B cell (primary cell): ENCODE measurements around the gene RGS6.

Source experiments
- EZH2 ChIP-seq: IDR thresholded peaks from 2 replicates; pipeline ENCODE4 v1.6.1; 2012; ENCODE audit warnings: borderline replicate concordance, low read depth, mild to moderate bottlenecking, moderate library complexity, low read length; ENCODE audit not compliant: insufficient read depth, poor library complexity, severe bottlenecking
- TF ChIP-seq, protein P1 (sequence below): fragments of 200-600 bp; IDR thresholded peaks from one replicate; pipeline ENCODE4 v1.8.0; 2022; ENCODE audit warnings: antibody characterized with exemption, mild to moderate bottlenecking

DNA sequence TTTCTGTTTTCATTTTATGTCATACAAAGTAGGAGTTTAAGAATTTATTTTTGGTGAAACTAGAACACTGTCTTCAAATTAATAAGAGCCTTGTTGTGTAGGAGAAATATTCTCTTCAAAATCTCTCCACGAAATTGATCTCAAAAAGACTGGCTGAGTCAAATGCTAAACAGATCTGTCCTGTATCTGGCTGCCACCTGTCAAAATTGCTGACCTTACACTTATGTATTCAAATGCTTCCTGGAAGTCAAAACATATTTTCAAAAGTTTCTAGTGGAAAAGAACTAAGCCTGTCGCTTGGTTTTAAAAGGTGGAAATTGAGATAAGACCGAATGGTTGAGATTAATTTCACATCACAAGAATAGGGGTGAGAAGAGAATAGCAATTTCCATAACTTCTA lies 121.4 kb downstream of the RGS6 start:
- TF ChIP-seq, protein P1, sequence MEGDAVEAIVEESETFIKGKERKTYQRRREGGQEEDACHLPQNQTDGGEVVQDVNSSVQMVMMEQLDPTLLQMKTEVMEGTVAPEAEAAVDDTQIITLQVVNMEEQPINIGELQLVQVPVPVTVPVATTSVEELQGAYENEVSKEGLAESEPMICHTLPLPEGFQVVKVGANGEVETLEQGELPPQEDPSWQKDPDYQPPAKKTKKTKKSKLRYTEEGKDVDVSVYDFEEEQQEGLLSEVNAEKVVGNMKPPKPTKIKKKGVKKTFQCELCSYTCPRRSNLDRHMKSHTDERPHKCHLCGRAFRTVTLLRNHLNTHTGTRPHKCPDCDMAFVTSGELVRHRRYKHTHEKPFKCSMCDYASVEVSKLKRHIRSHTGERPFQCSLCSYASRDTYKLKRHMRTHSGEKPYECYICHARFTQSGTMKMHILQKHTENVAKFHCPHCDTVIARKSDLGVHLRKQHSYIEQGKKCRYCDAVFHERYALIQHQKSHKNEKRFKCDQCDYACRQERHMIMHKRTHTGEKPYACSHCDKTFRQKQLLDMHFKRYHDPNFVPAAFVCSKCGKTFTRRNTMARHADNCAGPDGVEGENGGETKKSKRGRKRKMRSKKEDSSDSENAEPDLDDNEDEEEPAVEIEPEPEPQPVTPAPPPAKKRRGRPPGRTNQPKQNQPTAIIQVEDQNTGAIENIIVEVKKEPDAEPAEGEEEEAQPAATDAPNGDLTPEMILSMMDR, result no peak
- no peak for TF ChIP-seq EZH2
